K562 (cell line): ENCODE measurements around the gene NBEA. TPM values are rescaled to one million over a fixed set of nuclear protein-coding genes. Genes with fewer than 3 reads are reported as not detected.

Experiments used
- ATAC-seq: fragments of 200-7000 bp; cut with Tn5 transposase; 3 replicates; pipeline ENCODE4 v1.9.1; 2020; ENCODE audit warnings: moderate library complexity
- BruUV-seq: library from RNA; stranded (reverse); fragments of 400-500 nt; replicated peaks from 2 replicates; lab custom pipeline; 2021; lab: Mats Ljungman, UMichigan
- CTCF ChIA-PET: fragments of 300-600 bp; formaldehyde crosslinking; extraction: SDS; loops from one replicate; lab custom pipeline; 2021; ENCODE audit warnings: low intra/inter-chr PET ratio; lab: Yijun Ruan, JAX
- POLR2A ChIA-PET: fragments of 300-600, 350-650 bp; sonication (Branson Sonifier 250); formaldehyde crosslinking; extraction: SDS; loops from one replicate; lab custom pipeline; 2021; ENCODE audit warnings: antibody characterized with exemption, inconsistent platforms; lab: Yijun Ruan, JAX
- DNase-seq, 4 experiments: peaks; one replicate each; pipeline versions ENCODE4 v3.0.0 to v3.0.0-alpha.2; 2011 to 2018; ENCODE audit warnings: low spot score in 3 of 4, mixed read lengths in 3 of 4; ENCODE audit errors: extremely low read depth in 1 of 4
- FAIRE-seq: peaks from 2 replicates; lab custom pipeline; 2011; peaks lifted over from hg19 to GRCh38; lab: Jason Lieb, UNC
- H2AFZ ChIP-seq: 2 replicates; pipeline ENCODE4 v1.6.0; 2011; ENCODE audit warnings: low read depth, low read length, control low read depth, inconsistent platforms
- H3K27ac ChIP-seq: fragments of 200-600 bp; 3 replicates; pipeline ENCODE4 v1.8.0; 2011; ENCODE audit warnings: low read depth, mild to moderate bottlenecking, control low read depth, inconsistent platforms, low read length, moderate library complexity, mixed read lengths; ENCODE audit errors: extremely low read depth
- H3K27me3 ChIP-seq, 2 experiments: fragments of 300-600 bp in 1 of 2; 2 replicates in 1 of 2; 3 replicates in 1 of 2; pipeline versions ENCODE4 v1.6.0 to v1.8.0; 2011; ENCODE audit warnings: inconsistent platforms in 2 of 2, low read length in 2 of 2, mild to moderate bottlenecking in 1 of 2, mixed read lengths in 1 of 2, moderate library complexity in 1 of 2; ENCODE audit not compliant: control insufficient read depth in 2 of 2, insufficient read depth in 2 of 2
- H3K36me3 ChIP-seq: fragments of 300-600 bp; 3 replicates; pipeline ENCODE4 v1.8.0; 2011; ENCODE audit warnings: mild to moderate bottlenecking, low read length, inconsistent platforms; ENCODE audit not compliant: control insufficient read depth, insufficient read depth
- H3K4me1 ChIP-seq, 2 experiments: fragments of 200-600 bp in 1 of 2; replicated peaks in 1 of 2; 2 replicates in 1 of 2; 3 replicates in 1 of 2; pipeline versions ENCODE4 v1.5.1 to v1.8.0; 2011; ENCODE audit warnings: inconsistent platforms in 2 of 2, low read length in 2 of 2, mild to moderate bottlenecking in 1 of 2, mixed read lengths in 1 of 2, moderate library complexity in 1 of 2; ENCODE audit not compliant: control insufficient read depth in 2 of 2, insufficient read depth in 2 of 2
- H3K4me2 ChIP-seq: 2 replicates; pipeline ENCODE4 v1.6.1; 2011; ENCODE audit warnings: low read length, control low read depth, inconsistent platforms, mixed read lengths; ENCODE audit not compliant: insufficient read depth
- H3K4me3 ChIP-seq: fragments of 200-600 bp; sonication (generic), shearing (Covaris generic); 2 replicates; pipeline ENCODE4 v1.5.1; 2016; ENCODE audit warnings: control low read depth, inconsistent platforms
- H3K79me2 ChIP-seq: fragments of 200-600 bp; 3 replicates; pipeline ENCODE4 v1.8.0; 2011; ENCODE audit warnings: low read length, inconsistent platforms; ENCODE audit not compliant: control insufficient read depth, insufficient read depth
- H3K9ac ChIP-seq, 2 experiments: 2 replicates each; pipeline versions ENCODE4 v1.6.0 to v1.6.1; 2011; ENCODE audit warnings: low read depth in 2 of 2, low read length in 2 of 2, control low read depth in 1 of 2, inconsistent platforms in 1 of 2, mild to moderate bottlenecking in 1 of 2, mixed read lengths in 1 of 2; ENCODE audit not compliant: insufficient read depth in 1 of 2
- H3K9me1 ChIP-seq: one replicate; pipeline ENCODE4 v1.6.0; 2011; ENCODE audit warnings: inconsistent platforms, mild to moderate bottlenecking, low read length, moderate library complexity; ENCODE audit not compliant: control insufficient read depth, insufficient read depth
- H3K9me3 ChIP-seq: replicated peaks from 2 replicates; pipeline ENCODE4 v1.5.1; 2011; ENCODE audit warnings: low read depth, low read length, inconsistent platforms; ENCODE audit not compliant: control insufficient read depth, insufficient read depth
- H4K20me1 ChIP-seq: replicated peaks from 2 replicates; pipeline ENCODE4 v1.6.1; 2011; ENCODE audit warnings: low read length, inconsistent platforms, mixed read lengths; ENCODE audit not compliant: control insufficient read depth, insufficient read depth
- ESRRA ChIP-seq: fragments of 450-650 bp; IDR thresholded peaks from 2 replicates; pipeline ENCODE4 v1.6.1; 2014; ENCODE audit warnings: low read depth, mild to moderate bottlenecking, moderate library complexity, borderline replicate concordance
- FOXJ2 ChIP-seq: fragments of 200-800 bp; sonication (Bioruptor generic); IDR thresholded peaks from 2 replicates; pipeline ENCODE4 v1.6.1; 2016; ENCODE audit warnings: missing genetic modification characterization, missing compliant biosample characterization
- FOXK1 ChIP-seq: sonication (generic); formaldehyde crosslinking; IDR thresholded peaks from 2 replicates; pipeline ENCODE4 v1.8.0; 2022; ENCODE audit warnings: missing genetic modification reagents, mild to moderate bottlenecking, borderline replicate concordance
- NCOA6 ChIP-seq: fragments of 450-650 bp; IDR thresholded peaks from 2 replicates; pipeline ENCODE4 v1.6.1; 2017; ENCODE audit warnings: mild to moderate bottlenecking
- NR2C2 ChIP-seq, 2 experiments: fragments of 200-800 bp in 1 of 2; sonication (Bioruptor generic) in 1 of 2; sonication (generic) in 1 of 2; formaldehyde crosslinking in 1 of 2; IDR thresholded peaks; 2 replicates each; pipeline versions ENCODE4 v1.6.1 to v1.8.0; 2016 to 2022; ENCODE audit warnings: mild to moderate bottlenecking in 1 of 2, missing compliant biosample characterization in 1 of 2, missing genetic modification characterization in 1 of 2, missing genetic modification reagents in 1 of 2
- PPARD ChIP-seq: fragments of 250-450 bp; sonication (Bioruptor Pico); IDR thresholded peaks from 2 replicates; pipeline ENCODE4 v1.8.0; 2022; ENCODE audit warnings: inconsistent platforms, mild to moderate bottlenecking, moderate library complexity
- SMAD1 ChIP-seq: fragments of 150-350 bp; IDR thresholded peaks from 2 replicates; pipeline ENCODE4 v1.6.1; 2014; ENCODE audit warnings: low read length, low read depth; ENCODE audit not compliant: partially characterized antibody
- SMC3 ChIP-seq: conservative IDR thresholded peaks from 2 replicates; pipeline ENCODE4 v1.6.1; 2011; ENCODE audit warnings: low read depth, low read length, improper control_type of control experiment; ENCODE audit not compliant: insufficient read depth
- U2AF1 ChIP-seq: fragments of 200-400 bp; formaldehyde crosslinking; optimal IDR thresholded peaks from 2 replicates; pipeline ENCODE3; 2017; ENCODE audit warnings: mild to moderate bottlenecking, low read depth, low read length, moderate library complexity
- XRCC5 ChIP-seq: fragments of 200-400 bp; formaldehyde crosslinking; IDR thresholded peaks from 2 replicates; pipeline ENCODE4 v1.6.1; 2017; ENCODE audit warnings: low read depth, mild to moderate bottlenecking, low read length
- WGBS: fragments of 100-300 bp; shearing (Covaris generic); methylation state at CpG from one replicate; pipeline ENCODE4 v1.1.6; 2016; ENCODE audit warnings: low coverage, mixed read lengths; ENCODE audit not compliant: insufficient coverage; ENCODE audit errors: missing lambda C conversion rate; 5-methylcytosine and 5-hydroxymethylcytosine counted together
- in situ Hi-C: fragments of 300-500 bp; cut with MboI; formaldehyde crosslinking; loops from 4 replicates; pipeline ENCODE4 v1.15.0; 2018; ENCODE audit warnings: inconsistent platforms, mixed read lengths
- intact Hi-C: fragments of 100-400 bp; cut with micrococcal nuclease; formaldehyde crosslinking; loops from 2 replicates; pipeline ENCODE4 v1.14.2; 2022
- polyA plus RNA-seq, 8 experiments: library from polyadenylated mRNA; depleted of rRNA in 4 of 8; stranded (reverse) in 5 of 8; unstranded in 3 of 8; fragments of >200 nt; fragmentation: Nextera tagmentation in 2 of 8; fragmentation: Illumina TruSeq in 1 of 8; extraction: Ambion mirVana in 2 of 8; extraction: Trizol in 1 of 8; gene quantifications; 2 replicates each; pipeline versions ENCODE4 v1.2.1 to v1.2.3, GENCODE V29; 2011 to 2014; ENCODE audit warnings: inconsistent platforms in 1 of 8, missing spikeins in 1 of 8
- total RNA-seq, 7 experiments: library from RNA; depleted of rRNA in 6 of 7; stranded (reverse); fragments of >200 nt in 6 of 7; fragmentation: Illumina TruSeq in 2 of 7; extraction: Trizol in 2 of 7; gene quantifications; 2 replicates each; pipeline versions ENCODE4 v1.2.1 to v1.2.3, GENCODE V29; 2011 to 2021; ENCODE audit warnings: low replicate concordance in 1 of 7
- TF ChIP-seq, protein P1 (sequence below), 2 experiments: fragments of 450-650 bp in 1 of 2; sonication (generic) in 1 of 2; formaldehyde crosslinking in 1 of 2; IDR thresholded peaks in 1 of 2; conservative IDR thresholded peaks in 1 of 2; 2 replicates each; pipeline versions ENCODE4 v1.6.1 to v1.8.1; 2016 to 2023; ENCODE audit warnings: mild to moderate bottlenecking in 2 of 2, moderate library complexity in 2 of 2, inconsistent platforms in 1 of 2, missing genetic modification reagents in 1 of 2
- TF ChIP-seq, protein P2 (sequence below), 3 experiments: fragments of 200-800 bp in 1 of 3; fragments of 250-450 bp in 1 of 3; fragments of 450-650 bp in 1 of 3; sonication (Bioruptor Pico) in 1 of 3; sonication (Bioruptor generic) in 1 of 3; formaldehyde crosslinking in 1 of 3; IDR thresholded peaks; 2 replicates each; pipeline versions ENCODE4 v1.6.1 to v1.8.0; 2016 to 2022; ENCODE audit warnings: mild to moderate bottlenecking in 2 of 3, missing genetic modification characterization in 2 of 3, missing compliant biosample characterization in 1 of 3, moderate library complexity in 1 of 3
- TF ChIP-seq, protein P3 (sequence below): fragments of 250-450 bp; sonication (Bioruptor Pico); IDR thresholded peaks from 2 replicates; pipeline ENCODE4 v1.9.0; 2021; ENCODE audit warnings: mild to moderate bottlenecking, inconsistent platforms

The NBEA gene
- total and polyA plus RNA-seq, 9 of the 15 experiments (the other 6 are each of a cell fraction or from before 2014, with no cell fraction given), result 0.03 to 0.94 (median 0.05) TPM; not detected in 2

DNA sequence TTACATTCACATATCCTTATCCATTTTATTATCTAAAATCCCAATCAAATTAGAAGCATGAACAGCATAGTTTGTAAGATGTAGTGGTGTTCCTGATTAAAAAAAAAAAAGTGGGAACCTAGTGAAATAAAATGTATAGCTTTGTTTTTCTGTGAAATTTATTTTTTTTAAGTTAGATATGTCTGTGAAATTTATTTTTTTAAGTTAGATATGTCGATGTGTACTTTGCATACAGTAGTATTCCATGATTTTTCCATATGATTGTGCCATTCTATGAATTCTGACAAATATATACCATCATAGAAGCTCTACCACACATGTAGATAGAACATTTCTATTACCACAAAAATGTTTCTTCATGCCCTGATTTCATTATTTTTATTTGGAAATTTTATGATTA lies 540.5 kb downstream of the NBEA start (continued):
- TF ChIP-seq NCOA6 (no peak), NR2C2 (CRISPR knock-in tag; IDR thresholded peaks at IDR 0.05) (no peak), NR2C2 (tag; IDR thresholded peaks at IDR 0.05) (no peak), ESRRA (no peak)

DNA sequence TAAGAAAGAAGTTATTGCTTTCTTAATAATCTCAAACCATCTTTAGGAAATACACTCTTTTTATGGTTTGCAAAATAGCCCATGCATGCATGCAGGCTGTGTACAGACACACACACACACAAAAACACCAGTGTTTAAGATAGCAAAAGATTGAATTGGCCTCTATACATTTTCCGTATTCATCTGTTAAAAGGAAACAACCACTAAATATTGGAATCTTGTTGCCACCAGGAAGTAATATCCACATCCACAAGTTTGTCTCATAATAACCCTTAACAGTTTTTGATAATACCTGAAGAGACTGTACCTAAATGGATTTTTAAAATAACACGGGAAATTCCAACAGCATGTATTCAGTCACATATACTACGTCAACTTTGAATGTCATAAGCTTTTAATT lies 541.7 kb downstream of the NBEA start:
- ChIA-PET POLR2A (no interaction called here), CTCF (no interaction called here)
- Histone ChIP-seq H3K9me1 (no peaks in the 10 kb centered on the region), H3K9ac (no peak overlapping the region), H3K79me2 (no peaks in the 10 kb centered on the region), H3K4me1 (no peaks in the 10 kb centered on the region), H4K20me1 (no peaks in the 10 kb centered on the region), H3K4me2 (no peak overlapping the region), H3K36me3 (no peaks in the 10 kb centered on the region), H3K27me3 (no peaks in the 10 kb centered on the region), H3K9me3 (no peaks in the 10 kb centered on the region), H3K4me3 (no peak overlapping the region), H3K27ac (no peak overlapping the region), H2AFZ (no peak overlapping the region)
- DNase-seq (no peak), ATAC-seq (no peak), FAIRE-seq (no peak)
- in situ Hi-C loops (no loop called here), intact Hi-C loops (no loop called here)
- BruUV-seq, result no TSS peak
- WGBS, result 0% methylated on average over 3 of the region's 3 CpGs
- TF ChIP-seq SMAD1, result no peak
- TF ChIP-seq, protein P1, sequence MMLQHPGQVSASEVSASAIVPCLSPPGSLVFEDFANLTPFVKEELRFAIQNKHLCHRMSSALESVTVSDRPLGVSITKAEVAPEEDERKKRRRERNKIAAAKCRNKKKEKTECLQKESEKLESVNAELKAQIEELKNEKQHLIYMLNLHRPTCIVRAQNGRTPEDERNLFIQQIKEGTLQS (IDR thresholded peaks at IDR 0.05), result no peak
- TF ChIP-seq, protein P1 (CRISPR knock-in tag; conservative IDR thresholded peaks at IDR 0.05), result no peak
- TF ChIP-seq XRCC5, result no peak
- TF ChIP-seq FOXJ2 (tag), result no peak
- TF ChIP-seq, protein P2, sequence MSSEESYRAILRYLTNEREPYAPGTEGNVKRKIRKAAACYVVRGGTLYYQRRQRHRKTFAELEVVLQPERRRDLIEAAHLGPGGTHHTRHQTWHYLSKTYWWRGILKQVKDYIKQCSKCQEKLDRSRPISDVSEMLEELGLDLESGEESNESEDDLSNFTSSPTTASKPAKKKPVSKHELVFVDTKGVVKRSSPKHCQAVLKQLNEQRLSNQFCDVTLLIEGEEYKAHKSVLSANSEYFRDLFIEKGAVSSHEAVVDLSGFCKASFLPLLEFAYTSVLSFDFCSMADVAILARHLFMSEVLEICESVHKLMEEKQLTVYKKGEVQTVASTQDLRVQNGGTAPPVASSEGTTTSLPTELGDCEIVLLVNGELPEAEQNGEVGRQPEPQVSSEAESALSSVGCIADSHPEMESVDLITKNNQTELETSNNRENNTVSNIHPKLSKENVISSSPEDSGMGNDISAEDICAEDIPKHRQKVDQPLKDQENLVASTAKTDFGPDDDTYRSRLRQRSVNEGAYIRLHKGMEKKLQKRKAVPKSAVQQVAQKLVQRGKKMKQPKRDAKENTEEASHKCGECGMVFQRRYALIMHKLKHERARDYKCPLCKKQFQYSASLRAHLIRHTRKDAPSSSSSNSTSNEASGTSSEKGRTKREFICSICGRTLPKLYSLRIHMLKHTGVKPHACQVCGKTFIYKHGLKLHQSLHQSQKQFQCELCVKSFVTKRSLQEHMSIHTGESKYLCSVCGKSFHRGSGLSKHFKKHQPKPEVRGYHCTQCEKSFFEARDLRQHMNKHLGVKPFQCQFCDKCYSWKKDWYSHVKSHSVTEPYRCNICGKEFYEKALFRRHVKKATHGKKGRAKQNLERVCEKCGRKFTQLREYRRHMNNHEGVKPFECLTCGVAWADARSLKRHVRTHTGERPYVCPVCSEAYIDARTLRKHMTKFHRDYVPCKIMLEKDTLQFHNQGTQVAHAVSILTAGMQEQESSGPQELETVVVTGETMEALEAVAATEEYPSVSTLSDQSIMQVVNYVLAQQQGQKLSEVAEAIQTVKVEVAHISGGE (CRISPR knock-in tag; IDR thresholded peaks at IDR 0.05), result no peak
- TF ChIP-seq PPARD (CRISPR knock-in tag), result no peak
- TF ChIP-seq FOXK1 (CRISPR knock-in tag), result no peak
- TF ChIP-seq SMC3, result no peak
- TF ChIP-seq, protein P3, sequence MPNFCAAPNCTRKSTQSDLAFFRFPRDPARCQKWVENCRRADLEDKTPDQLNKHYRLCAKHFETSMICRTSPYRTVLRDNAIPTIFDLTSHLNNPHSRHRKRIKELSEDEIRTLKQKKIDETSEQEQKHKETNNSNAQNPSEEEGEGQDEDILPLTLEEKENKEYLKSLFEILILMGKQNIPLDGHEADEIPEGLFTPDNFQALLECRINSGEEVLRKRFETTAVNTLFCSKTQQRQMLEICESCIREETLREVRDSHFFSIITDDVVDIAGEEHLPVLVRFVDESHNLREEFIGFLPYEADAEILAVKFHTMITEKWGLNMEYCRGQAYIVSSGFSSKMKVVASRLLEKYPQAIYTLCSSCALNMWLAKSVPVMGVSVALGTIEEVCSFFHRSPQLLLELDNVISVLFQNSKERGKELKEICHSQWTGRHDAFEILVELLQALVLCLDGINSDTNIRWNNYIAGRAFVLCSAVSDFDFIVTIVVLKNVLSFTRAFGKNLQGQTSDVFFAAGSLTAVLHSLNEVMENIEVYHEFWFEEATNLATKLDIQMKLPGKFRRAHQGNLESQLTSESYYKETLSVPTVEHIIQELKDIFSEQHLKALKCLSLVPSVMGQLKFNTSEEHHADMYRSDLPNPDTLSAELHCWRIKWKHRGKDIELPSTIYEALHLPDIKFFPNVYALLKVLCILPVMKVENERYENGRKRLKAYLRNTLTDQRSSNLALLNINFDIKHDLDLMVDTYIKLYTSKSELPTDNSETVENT (CRISPR knock-in tag), result no peak
- TF ChIP-seq U2AF1, result no peak
